K562 (cell line): Measurements from ENCODE around the gene MRPL38.

Experiments used
- CTCF ChIP-seq, 3 experiments: IDR thresholded peaks in 2 of 3; conservative IDR thresholded peaks in 1 of 3; 2 replicates each; pipeline ENCODE4 v1.5.1; 2011 to 2012; ENCODE audit warnings: low read length in 3 of 3, mild to moderate bottlenecking in 3 of 3, control low read depth in 2 of 3, improper control_type of control experiment in 1 of 3, inconsistent platforms in 1 of 3, low read depth in 1 of 3, mixed read lengths in 1 of 3, moderate library complexity in 1 of 3; ENCODE audit not compliant: insufficient read depth in 2 of 3
- HDGF ChIP-seq: fragments of 450-650 bp; IDR thresholded peaks from 2 replicates; pipeline ENCODE4 v1.6.1; 2016
- MAX ChIP-seq: sonication (generic); formaldehyde crosslinking; IDR thresholded peaks from 2 replicates; pipeline ENCODE4 v1.9.0; 2022; ENCODE audit warnings: mild to moderate bottlenecking, missing genetic modification reagents
- MXI1 ChIP-seq: IDR thresholded peaks from 2 replicates; pipeline ENCODE4 v1.6.1; 2011; ENCODE audit warnings: low read depth, mild to moderate bottlenecking, improper control_type of control experiment, low read length
- POLR2A ChIP-seq: fragments of 450-650 bp; conservative IDR thresholded peaks from 2 replicates; pipeline ENCODE4 v1.6.1; 2016
- POLR2AphosphoS5 ChIP-seq: IDR thresholded peaks from 2 replicates; pipeline ENCODE4 v1.6.1; 2011; ENCODE audit warnings: mild to moderate bottlenecking, low read depth, low read length, moderate library complexity; ENCODE audit not compliant: control insufficient read depth, insufficient read depth
- PRDM10 ChIP-seq: fragments of 450-650 bp; IDR thresholded peaks from 2 replicates; pipeline ENCODE4 v1.6.1; 2018; ENCODE audit not compliant: partially characterized antibody
- SAFB ChIP-seq: fragments of 200-400 bp; formaldehyde crosslinking; IDR thresholded peaks from 2 replicates; pipeline ENCODE4 v1.6.1; 2017; ENCODE audit warnings: low read depth, low read length, borderline replicate concordance
- ZNF12 ChIP-seq: sonication (generic); formaldehyde crosslinking; IDR thresholded peaks from 2 replicates; pipeline ENCODE4 v1.4.0; 2020; ENCODE audit warnings: mild to moderate bottlenecking, missing genetic modification reagents
- ZNF76 ChIP-seq: fragments of 250-450 bp; sonication (Bioruptor Pico); IDR thresholded peaks from 2 replicates; pipeline ENCODE4 v1.4.0; 2020; ENCODE audit warnings: mild to moderate bottlenecking, moderate library complexity, borderline replicate concordance

GRCh38 chr17:75864448-75864871 lies 40.2 kb downstream of the MRPL38 start:
- TF ChIP-seq SAFB: no peak
- no peak; a peak in 1 of 6 replicates for TF ChIP-seq CTCF (IDR thresholded peaks at IDR 0.05 in 2 of 3, conservative IDR thresholded peaks at IDR 0.05 in 1 of 3; ENCODE audit: insufficient read depth in 2 of 3, low read depth in 1 of 3, low read length in 3 of 3)
- TF ChIP-seq HDGF: no peak
- no peak for TF ChIP-seq POLR2A
- no peak for TF ChIP-seq PRDM10
- no peak for TF ChIP-seq ZNF76 (CRISPR knock-in tag)
- TF ChIP-seq MAX (CRISPR knock-in tag): no peak
- no peak for TF ChIP-seq MXI1
- TF ChIP-seq ZNF12: no peak
- TF ChIP-seq POLR2AphosphoS5: no peak
